ENCODE measurements around the gene TRMT11.
A peak's percentile ranks its signal among the peaks of the same experiment; 100 is the strongest.

Gene TRMT11

GRCh38 chr6:125957391-125957693 is 29.0 kb upstream of the TRMT11 start:
- no peak for TF ChIP-seq CTCF (IDR thresholded peaks at IDR 0.05; ENCODE audit: insufficient read depth, low read depth, low read length, missing control alignments)
- DNase-seq (ENCODE audit: low read depth), result no peak
- peak overlapping the region; percentile 83 for H3K4me3 ChIP-seq (ENCODE audit: low read depth, low read length)

GRCh38 chr6:125957845-125958244 is 28.5 kb upstream of the TRMT11 start:
- DNase-seq (ENCODE audit: low read depth), result no peak
- H3K4me3 ChIP-seq (ENCODE audit: low read depth, low read length), result peak overlapping the region; percentile 83
- no peak for TF ChIP-seq CTCF (IDR thresholded peaks at IDR 0.05; ENCODE audit: insufficient read depth, low read depth, low read length, missing control alignments)

GRCh38 chr6:125959041-125959440 is 27.3 kb upstream of the TRMT11 start:
- DNase-seq (ENCODE audit: low read depth), result no peak
- no peak for TF ChIP-seq CTCF (IDR thresholded peaks at IDR 0.05; ENCODE audit: insufficient read depth, low read depth, low read length, missing control alignments)
- no peak overlapping the region for H3K4me3 ChIP-seq (ENCODE audit: low read depth, low read length)

- no peak for TF ChIP-seq CTCF (IDR thresholded peaks at IDR 0.05; ENCODE audit: insufficient read depth, low read depth, low read length, missing control alignments)
- no peak for DNase-seq (ENCODE audit: low read depth)
- no peak overlapping the region for H3K4me3 ChIP-seq (ENCODE audit: low read depth, low read length)
These were observed 25.2 kb upstream of the TRMT11 start for GRCh38 chr6:125961117-125961516.

- H3K4me3 ChIP-seq (ENCODE audit: low read depth, low read length), result no peak overlapping the region
- DNase-seq (ENCODE audit: low read depth), result no peak
- no peak for TF ChIP-seq CTCF (IDR thresholded peaks at IDR 0.05; ENCODE audit: insufficient read depth, low read depth, low read length, missing control alignments)
These were observed 23.3 kb upstream of the TRMT11 start for GRCh38 chr6:125962900-125963497.

- TF ChIP-seq CTCF (IDR thresholded peaks at IDR 0.05; ENCODE audit: insufficient read depth, low read depth, low read length, missing control alignments), result no peak
- DNase-seq (ENCODE audit: low read depth), result no peak
These were observed 22.5 kb upstream of the TRMT11 start for GRCh38 chr6:125963817-125964216.

GRCh38 chr6:125966569-125966968 is 19.8 kb upstream of the TRMT11 start:
- no peak for TF ChIP-seq CTCF (IDR thresholded peaks at IDR 0.05; ENCODE audit: insufficient read depth, low read depth, low read length, missing control alignments)
- no peak overlapping the region for H3K4me3 ChIP-seq (ENCODE audit: low read depth, low read length)
- DNase-seq (ENCODE audit: low read depth), result no peak

More at GRCh38 chr6:125963817-125964216, 22.5 kb upstream of the TRMT11 start:
- H3K4me3 ChIP-seq (ENCODE audit: low read depth, low read length), result no peak overlapping the region
